GM23338 (cell line): ENCODE data around the gene TEX10. TPM values are rescaled to one million over a fixed set of nuclear protein-coding genes. Genes with fewer than 3 reads are reported as not detected.

ENCODE experiments used
- ATAC-seq: fragments of 200-7000 bp; cut with Tn5 transposase; 3 replicates; pipeline ENCODE4 v1.9.1; 2020
- DNase-seq: peaks from one replicate; pipeline ENCODE4 v3.0.0-alpha.2; 2015; ENCODE audit warnings: low spot score
- H2AFZ ChIP-seq: fragments of 200-600 bp; sonication (generic); 2 replicates; pipeline ENCODE4 v1.8.0; 2016; ENCODE audit warnings: antibody characterized with exemption, mild to moderate bottlenecking, moderate library complexity
- H3F3A ChIP-seq: fragments of 200-600 bp; sonication (generic); replicated peaks from 2 replicates; pipeline ENCODE4 v1.8.0; 2017; ENCODE audit warnings: antibody characterized with exemption, mixed run types, low read depth
- H3K27ac ChIP-seq: fragments of 200-600 bp; sonication (generic); 2 replicates; pipeline ENCODE4 v1.6.1; 2016; ENCODE audit warnings: low read depth
- H3K27me3 ChIP-seq: fragments of 200-600 bp; sonication (generic); 2 replicates; pipeline ENCODE4 v1.8.0; 2016; ENCODE audit warnings: mild to moderate bottlenecking, mixed run types, moderate library complexity; ENCODE audit not compliant: insufficient read depth
- H3K36me3 ChIP-seq: fragments of 200-600 bp; sonication (generic); 2 replicates; pipeline ENCODE4 v1.8.0; 2016; ENCODE audit warnings: mild to moderate bottlenecking; ENCODE audit not compliant: insufficient read depth
- H3K4me1 ChIP-seq: fragments of 200-600 bp; sonication (generic); 2 replicates; pipeline ENCODE4 v1.8.0; 2016; ENCODE audit warnings: mild to moderate bottlenecking, moderate library complexity; ENCODE audit not compliant: insufficient read depth
- H3K4me2 ChIP-seq: fragments of 200-600 bp; sonication (generic); 2 replicates; pipeline ENCODE4 v1.7.1; 2017; ENCODE audit warnings: mixed run types
- H3K4me3 ChIP-seq: fragments of 200-600 bp; sonication (generic); 2 replicates; pipeline ENCODE4 v1.6.1; 2016; ENCODE audit warnings: mixed run types
- H3K79me2 ChIP-seq: fragments of 200-600 bp; sonication (generic); replicated peaks from 2 replicates; pipeline ENCODE4 v1.8.0; 2017; ENCODE audit warnings: mild to moderate bottlenecking; ENCODE audit not compliant: insufficient read depth
- H3K9me2 ChIP-seq: fragments of 200-600 bp; sonication (generic); 2 replicates; pipeline ENCODE4 v1.8.0; 2017; ENCODE audit not compliant: insufficient read depth
- H4K20me1 ChIP-seq: fragments of 200-600 bp; sonication (generic); replicated peaks from 2 replicates; pipeline ENCODE4 v1.8.0; 2017; ENCODE audit warnings: mild to moderate bottlenecking; ENCODE audit not compliant: insufficient read depth
- H3K27ac Mint-ChIP-seq: 2 replicates; pipeline ENCODE4 v1.8.0; 2020; ENCODE audit warnings: inconsistent platforms, mild to moderate bottlenecking, moderate library complexity, mixed read lengths
- H3K27me3 Mint-ChIP-seq: 3 replicates; pipeline ENCODE4 v1.8.0; 2022; ENCODE audit warnings: low read depth, mild to moderate bottlenecking, moderate library complexity, mixed read lengths, inconsistent platforms; ENCODE audit not compliant: insufficient read depth, poor library complexity
- H3K36me3 Mint-ChIP-seq: 3 replicates; pipeline ENCODE4 v1.8.0; 2021; ENCODE audit warnings: low read depth, mild to moderate bottlenecking, inconsistent platforms, moderate library complexity, mixed read lengths
- H3K4me1 Mint-ChIP-seq: 3 replicates; pipeline ENCODE4 v1.8.0; 2020; ENCODE audit warnings: mild to moderate bottlenecking, inconsistent platforms, mixed read lengths
- H3K4me3 Mint-ChIP-seq: 3 replicates; pipeline ENCODE4 v1.8.0; 2021; ENCODE audit warnings: moderate library complexity, mild to moderate bottlenecking, inconsistent platforms, mixed read lengths
- H3K9me3 Mint-ChIP-seq: 3 replicates; pipeline ENCODE4 v1.8.0; 2020; ENCODE audit warnings: moderate library complexity, mild to moderate bottlenecking, inconsistent platforms, mixed read lengths
- CTCF ChIP-seq, 2 experiments: fragments of 200-600 bp in 1 of 2; sonication (generic) in 1 of 2; conservative IDR thresholded peaks; 2 replicates each; pipeline versions ENCODE4 v1.5.1 to v1.6.1; 2016 to 2017; ENCODE audit warnings: antibody characterized with exemption in 2 of 2, low read depth in 2 of 2, mild to moderate bottlenecking in 2 of 2, moderate library complexity in 1 of 2
- ETS1 ChIP-seq: IDR thresholded peaks from 2 replicates; pipeline ENCODE4 v1.6.1; 2016; ENCODE audit warnings: antibody characterized with exemption
- JUNB ChIP-seq: IDR thresholded peaks from one replicate; pipeline ENCODE4 v1.6.1; 2016; ENCODE audit warnings: antibody characterized with exemption; ENCODE audit not compliant: unreplicated experiment
- POLR2AphosphoS5 ChIP-seq: IDR thresholded peaks from 2 replicates; pipeline ENCODE4 v1.6.1; 2016; ENCODE audit warnings: antibody characterized with exemption, low read depth
- REST ChIP-seq: IDR thresholded peaks from one replicate; pipeline ENCODE4 v1.6.1; 2018; ENCODE audit warnings: antibody characterized with exemption; ENCODE audit not compliant: unreplicated experiment
- ZNF331 ChIP-seq: fragments of 250-450 bp; sonication (Bioruptor Pico); IDR thresholded peaks from 2 replicates; pipeline ENCODE4 v1.5.0; 2020; ENCODE audit warnings: low read depth, mild to moderate bottlenecking, moderate library complexity
- ZNF462 ChIP-seq: fragments of 250-450 bp; sonication (Bioruptor Pico); IDR thresholded peaks from 2 replicates; pipeline ENCODE4 v1.5.0; 2020; ENCODE audit warnings: mild to moderate bottlenecking, moderate library complexity
- polyA plus RNA-seq: library from polyadenylated mRNA; unstranded; fragments of >200 nt; fragmentation: Nextera tagmentation; extraction: Ambion mirVana; gene quantifications from 2 replicates; pipeline ENCODE4 v1.2.1, GENCODE V29; 2016
- total RNA-seq: library from RNA; depleted of rRNA; stranded (reverse); fragments of >200 nt; shearing (Covaris generic); gene quantifications from 2 replicates; pipeline ENCODE4 v1.2.3, GENCODE V29; 2014

TEX10 gene
- total and polyA plus RNA-seq, 2 experiments from 2014 or later: 35.0 to 102 TPM

- TF ChIP-seq ZNF462 (CRISPR knock-in tag): no peak
- TF ChIP-seq CTCF (conservative IDR thresholded peaks at IDR 0.05; ENCODE audit: low read depth in 2 of 2): no peak
- no peak for TF ChIP-seq ZNF331 (CRISPR knock-in tag)
These were observed 54.4 kb downstream of the TEX10 start (continued) for GRCh38 chr9:100298378-100298777.

- H3K4me2 ChIP-seq: no peak overlapping the region
- DNase-seq (no peak), ATAC-seq (no peak)
- Mint-ChIP-seq H3K4me1 (no peaks in the 10 kb centered on the region; the same call in 2 of the 3 replicates), H3K9me3 (no peaks in the 10 kb centered on the region; the same call in 2 of the 3 replicates), H3K36me3 (peaks cover 63% of the 10 kb centered on the region), H3K4me3 (no peak overlapping the region), H3K27me3 (peaks cover 2% of the 10 kb centered on the region), H3K27ac (no peak overlapping the region)
- no peak overlapping the region for H3K4me3 ChIP-seq
- no peak overlapping the region for H2AFZ ChIP-seq
- H3K79me2 ChIP-seq: peaks cover 23% of the 10 kb centered on the region
- H3K9me2 ChIP-seq: no peaks in the 10 kb centered on the region
- 0 out of 2 replicates have a peak overlapping the region, but pooled peaks have one; percentile 63 for H3K27ac ChIP-seq
- H4K20me1 ChIP-seq: peaks cover 25% of the 10 kb centered on the region
- no peaks in the 10 kb centered on the region for H3K4me1 ChIP-seq
- H3K27me3 ChIP-seq: no peaks in the 10 kb centered on the region
- H3F3A ChIP-seq: 0 out of 2 replicates have a peak, but pooled peaks cover 7% of the 10 kb centered on the region
- peaks cover 9% of the 10 kb centered on the region for H3K36me3 ChIP-seq
- TF ChIP-seq ETS1 (no peak), REST (no peak), POLR2AphosphoS5 (no peak), JUNB (no peak)
These were observed 56.3 kb downstream of the TEX10 start for GRCh38 chr9:100296407-100296806.
